ENCODE data around the gene GGA1.

DNA sequence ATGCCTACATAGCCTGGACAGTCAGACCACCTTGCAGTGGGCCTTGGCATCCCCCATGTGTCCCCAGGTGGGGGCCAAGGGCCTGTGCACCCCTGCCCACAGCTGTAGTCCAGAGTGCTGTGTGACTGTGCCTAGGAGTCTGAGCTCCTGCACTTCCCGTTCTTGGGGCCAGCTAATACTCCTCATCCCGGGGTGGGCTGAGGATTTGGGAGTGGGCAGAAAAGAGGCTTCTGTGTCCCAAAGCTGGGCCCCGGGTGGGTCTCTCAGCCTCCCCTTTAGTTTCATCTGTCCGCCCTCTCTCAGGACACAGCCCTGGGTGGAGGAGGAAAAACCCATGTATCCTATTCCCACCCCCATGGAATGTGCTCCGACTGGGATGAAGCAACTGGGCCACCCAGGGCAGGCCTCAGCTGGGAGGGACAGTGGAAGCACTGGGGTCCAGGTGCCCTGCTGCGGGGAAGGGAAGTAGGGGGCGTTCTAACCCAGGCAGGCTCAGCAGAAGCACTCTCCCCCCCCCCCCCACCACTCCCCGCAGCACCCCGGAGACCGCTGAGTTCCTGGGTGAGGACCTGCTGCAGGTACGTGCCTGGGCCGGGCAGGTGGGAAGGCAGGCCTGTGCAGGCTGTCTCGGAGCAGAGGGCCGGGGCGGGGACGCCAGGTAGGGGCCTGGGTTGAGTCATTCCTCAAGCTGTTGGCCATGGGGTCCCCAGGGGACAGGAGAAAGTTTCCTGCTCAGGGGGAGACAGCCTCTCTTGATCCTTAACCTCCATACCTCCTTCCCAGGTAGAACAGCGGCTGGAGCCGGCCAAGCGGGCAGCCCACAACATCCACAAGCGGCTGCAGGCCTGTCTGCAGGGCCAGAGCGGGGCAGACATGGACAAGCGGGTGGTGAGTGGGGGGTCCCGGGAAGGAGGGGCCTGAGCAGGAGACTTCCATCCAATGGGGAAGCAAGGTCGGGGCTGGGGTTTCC is 32.2 kb downstream of the GGA1 start:
- TF ChIP-seq TEAD4 (IDR thresholded peaks at IDR 0.05; ENCODE audit: low read length) = no peak
- TF ChIP-seq TEAD4 (CRISPR knock-in tag; IDR thresholded peaks at IDR 0.05; ENCODE audit: borderline replicate concordance) = no peak
- no peak for TF ChIP-seq MXI1 (IDR thresholded peaks at IDR 0.05; ENCODE audit: low read depth, low read length)

Data from K562 (cell line).